ENCODE measurements around the gene HPCAL1.
A peak's percentile ranks its signal among the peaks of the same experiment; 100 is the strongest.
"Not testable (repeated sequence)": the region's sequence is repeated elsewhere in the genome, so short reads cannot be mapped to it uniquely, and the experiment has no call there.

HPCAL1 gene

GRCh38 chr2:10285556-10286198 lies 17.0 kb upstream of the HPCAL1 start:
- DNase-seq = no peak

- DNase-seq = peak; percentile 7
Measured at GRCh38 chr2:10286216-10287037, 16.3 kb upstream of the HPCAL1 start.

- DNase-seq = no peak
Measured at GRCh38 chr2:10287761-10288160, 14.9 kb upstream of the HPCAL1 start.

- DNase-seq = no peak
Measured at GRCh38 chr2:10288606-10289005, 14.1 kb upstream of the HPCAL1 start.

GRCh38 chr2:10289352-10289751 lies 13.4 kb upstream of the HPCAL1 start:
- DNase-seq = no peak

GRCh38 chr2:10289891-10290290 lies 12.8 kb upstream of the HPCAL1 start:
- DNase-seq = no peak

- DNase-seq = not testable (repeated sequence)
Measured at GRCh38 chr2:10291376-10291775, 11.3 kb upstream of the HPCAL1 start.

- no peak for DNase-seq
Measured at GRCh38 chr2:10292033-10292432, 10.7 kb upstream of the HPCAL1 start.

GRCh38 chr2:10293603-10294002 lies 9.1 kb upstream of the HPCAL1 start:
- DNase-seq = no peak

GRCh38 chr2:10294077-10294476 lies 8.6 kb upstream of the HPCAL1 start:
- DNase-seq = no peak

GRCh38 chr2:10295649-10296048 lies 7.1 kb upstream of the HPCAL1 start:
- DNase-seq = not testable (repeated sequence)

- DNase-seq = no peak
Measured at GRCh38 chr2:10296142-10296541, 6.6 kb upstream of the HPCAL1 start.

- no peak for DNase-seq
Measured at GRCh38 chr2:10297191-10297830, 5.4 kb upstream of the HPCAL1 start.

GRCh38 chr2:10297959-10298531 lies 4.7 kb upstream of the HPCAL1 start:
- no peak for DNase-seq

GRCh38 chr2:10298777-10299176 lies 3.9 kb upstream of the HPCAL1 start:
- not testable (repeated sequence) for DNase-seq

GRCh38 chr2:10300328-10300920 lies 2.3 kb upstream of the HPCAL1 start:
- no peak for DNase-seq

- no peak for DNase-seq
Measured at GRCh38 chr2:10300997-10301940, 1.4 kb upstream of the HPCAL1 start.

GRCh38 chr2:10301941-10302478 lies 694 bp upstream of the HPCAL1 start:
- no peak for DNase-seq

- no peak for DNase-seq
Measured at GRCh38 chr2:10303181-10303693, 533 bp downstream of the HPCAL1 start.

GRCh38 chr2:10303694-10304378 lies 1.1 kb downstream of the HPCAL1 start:
- peak; percentile 57 for DNase-seq

Measured in NCI-H1105 (cell line).